Right cardiac atrium (tissue), 5 donors: ENCODE results near the gene MEN1. TPM values are rescaled to one million over a fixed set of nuclear protein-coding genes. Genes with fewer than 3 reads are reported as not detected.
A peak's percentile ranks its signal among the peaks of the same experiment; 100 is the strongest.

Experiments used
- ATAC-seq, 2 donors: fragments of 200-7000 bp; cut with Tn5 transposase; one replicate each; pipeline versions ENCODE4 v1.8.0 to v1.9.1; 2020; ENCODE audit warnings: moderate library complexity in 2 of 2, mild to moderate bottlenecking in 1 of 2
- DNase-seq, 3 donors: peaks; one replicate each; pipeline ENCODE4 v3.0.0-alpha.2; 2020
- H3K27ac ChIP-seq: one replicate; pipeline ENCODE4 v1.5.1; 2013; ENCODE audit warnings: mild to moderate bottlenecking, low read length, control low read depth, moderate library complexity
- H3K27me3 ChIP-seq: one replicate; pipeline ENCODE4 v1.6.1; 2013; ENCODE audit not compliant: control insufficient read depth, insufficient read depth
- H3K4me1 ChIP-seq: one replicate; pipeline ENCODE4 v1.6.1; 2013; ENCODE audit warnings: low read length; ENCODE audit not compliant: control insufficient read depth, insufficient read depth
- H3K4me3 ChIP-seq: one replicate; pipeline ENCODE4 v1.5.1; 2013; ENCODE audit warnings: low read length, control low read depth
- H3K9me3 ChIP-seq: one replicate; pipeline ENCODE4 v1.6.1; 2013; ENCODE audit warnings: low read length; ENCODE audit not compliant: control insufficient read depth
- WGBS: extraction: QIAGEN DNeasy Blood & Tissue Kit; methylation state at CpG from one replicate; pipeline ENCODE4 v1.1.7; 2013; 5-methylcytosine and 5-hydroxymethylcytosine counted together
- intact Hi-C, 4 donors: fragments of 100-400 bp; cut with DNase I; formaldehyde crosslinking; loops; one replicate each; pipeline versions ENCODE4 v1.11.0 to v1.14.0; 2022 to 2023
- polyA plus RNA-seq: library from polyadenylated mRNA; stranded (reverse); fragments of 200-250 nt; gene quantifications from one replicate; pipeline ENCODE4 v1.2.3, GENCODE V29; 2013
- total RNA-seq, 4 donors: library from RNA; stranded (reverse); fragmentation: NEBNext Ultra II Directional; extraction: Animal tissue kit (Norgen Biotek cat#: 25700); gene quantifications; one replicate each; pipeline ENCODE4 v1.2.1, GENCODE V29; 2021
- donor health status: healthy with polysubstance abuse.
- donor health status: DM: no; HTN: yes; CAD: no.
- donor health status: DM: no; HTN: no; CAD: no.
- donor health status: DM: no; HTN: yes; CAD: no; lungs with severe emphysema.
- donor health status: DM: yes; HTN: yes; CAD: no.

MEN1 gene
- total and polyA plus RNA-seq, 5 donors: 9.6 to 11.7 (median 10.1) TPM

DNA sequence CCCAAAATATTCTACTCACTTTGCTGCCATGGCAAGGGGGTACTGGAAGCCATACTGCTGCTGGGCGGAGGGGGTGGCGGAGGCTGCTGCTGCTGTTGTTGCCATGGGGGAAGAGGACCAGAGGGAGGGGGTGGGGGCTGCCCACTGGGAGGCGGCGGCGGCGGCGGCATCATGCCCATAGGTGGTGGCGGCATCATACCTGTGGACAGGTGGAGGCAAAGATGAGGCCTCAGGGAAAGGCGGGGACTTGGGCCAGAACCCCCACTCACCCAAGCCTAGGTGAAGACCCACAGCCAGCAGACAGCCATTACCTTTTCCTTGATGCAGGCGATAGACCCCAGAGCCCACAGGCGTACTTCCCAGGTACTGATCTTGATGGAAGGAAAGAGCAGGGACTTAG lies 43.5 kb downstream of the MEN1 start:
- 95% methylated on average over 11 of the region's 11 CpGs for WGBS
- DNase-seq: peak; percentile 17 to 58 (median 45)
- Histone ChIP-seq H3K9me3 (no peaks in the 10 kb centered on the region), H3K4me1 (peaks cover 8% of the 10 kb centered on the region), H3K27me3 (no peaks in the 10 kb centered on the region), H3K27ac (no peak overlapping the region), H3K4me3 (no peak overlapping the region)
- intact Hi-C loops: no loop called here
- no peak for ATAC-seq

DNA sequence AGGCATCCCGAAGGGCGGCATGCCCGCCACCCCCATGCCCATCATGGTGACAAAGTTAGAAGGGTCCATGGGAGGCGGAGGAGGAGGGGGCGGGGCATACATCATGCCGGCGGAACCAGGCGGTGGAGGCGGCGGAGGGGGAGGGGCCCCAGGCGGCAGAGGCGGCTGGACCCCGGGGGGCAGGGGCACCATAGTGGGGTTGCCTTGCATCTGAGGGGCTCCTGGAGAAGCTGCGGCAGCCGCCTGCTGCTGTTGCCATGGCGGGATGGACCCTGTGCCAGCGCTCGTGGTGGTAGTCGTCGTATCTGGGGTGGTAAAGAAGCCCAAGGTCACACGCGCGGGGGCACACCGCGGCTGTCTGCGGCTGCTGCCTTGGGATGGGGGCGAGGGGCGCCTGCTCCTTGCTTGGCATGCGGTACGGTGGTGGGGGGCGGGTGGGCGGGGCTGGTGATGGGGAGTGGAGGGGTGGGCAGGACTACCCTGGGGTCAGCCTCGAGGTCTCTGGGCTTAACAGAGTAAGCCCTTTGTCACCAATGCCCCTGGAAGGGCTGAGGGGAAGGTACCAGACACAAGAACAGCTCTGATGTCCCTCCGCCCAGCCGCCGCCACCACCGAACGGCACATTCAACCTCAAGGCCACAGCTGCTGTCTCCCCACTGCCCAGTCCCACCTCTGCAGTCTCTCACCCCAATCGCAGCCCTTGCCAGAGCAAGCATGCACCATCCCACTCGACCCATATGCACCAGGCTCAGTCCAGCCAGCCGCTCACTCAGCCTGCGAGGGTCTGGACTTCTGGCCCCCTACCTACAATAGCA lies 44.3 kb downstream of the MEN1 start:
- intact Hi-C loops: no loop called here
- Histone ChIP-seq H3K27me3 (no peaks in the 10 kb centered on the region), H3K4me1 (peaks cover 8% of the 10 kb centered on the region), H3K4me3 (no peak overlapping the region), H3K27ac (no peak overlapping the region), H3K9me3 (no peaks in the 10 kb centered on the region)
- WGBS: 87% methylated on average over 42 of the region's 42 CpGs
- ATAC-seq: no peak
- peak; percentile 21 to 69 (median 55) for DNase-seq

- ATAC-seq (no peak), DNase-seq (peak; percentile 19 to 64 (median 57))
- intact Hi-C loops: no loop called here
- H3K27ac ChIP-seq: no peak overlapping the region
- H3K4me3 ChIP-seq: no peak overlapping the region
- no peaks in the 10 kb centered on the region for H3K27me3 ChIP-seq
- no peaks in the 10 kb centered on the region for H3K9me3 ChIP-seq
- 84% methylated on average over 30 of the region's 30 CpGs for WGBS
- peaks cover 11% of the 10 kb centered on the region for H3K4me1 ChIP-seq
Measured at GRCh38 chr11:64765291-64765850, 45.0 kb downstream of the MEN1 start.

DNA sequence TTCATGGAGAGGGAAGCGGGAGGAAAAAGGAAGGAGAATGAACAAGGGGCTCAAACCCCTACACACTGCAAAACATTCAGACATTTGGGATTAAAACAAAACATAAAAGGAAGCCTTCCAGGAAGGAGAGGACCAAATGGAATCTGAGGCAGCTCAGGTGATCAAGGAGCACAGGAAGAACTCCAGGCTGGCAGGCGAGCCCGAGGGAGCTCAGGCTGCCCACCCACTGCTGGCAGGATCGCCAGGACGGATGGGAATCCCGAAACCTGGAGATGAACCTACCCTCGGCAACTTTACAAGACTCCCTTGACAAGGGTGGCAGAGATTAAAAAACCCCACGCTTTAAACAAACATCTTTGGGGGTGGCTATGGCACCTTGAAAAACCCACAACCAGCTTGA lies 45.6 kb downstream of the MEN1 start:
- intact Hi-C loops: no loop called here
- DNase-seq: peak in 1 of 3 donors; percentile 38

DNA sequence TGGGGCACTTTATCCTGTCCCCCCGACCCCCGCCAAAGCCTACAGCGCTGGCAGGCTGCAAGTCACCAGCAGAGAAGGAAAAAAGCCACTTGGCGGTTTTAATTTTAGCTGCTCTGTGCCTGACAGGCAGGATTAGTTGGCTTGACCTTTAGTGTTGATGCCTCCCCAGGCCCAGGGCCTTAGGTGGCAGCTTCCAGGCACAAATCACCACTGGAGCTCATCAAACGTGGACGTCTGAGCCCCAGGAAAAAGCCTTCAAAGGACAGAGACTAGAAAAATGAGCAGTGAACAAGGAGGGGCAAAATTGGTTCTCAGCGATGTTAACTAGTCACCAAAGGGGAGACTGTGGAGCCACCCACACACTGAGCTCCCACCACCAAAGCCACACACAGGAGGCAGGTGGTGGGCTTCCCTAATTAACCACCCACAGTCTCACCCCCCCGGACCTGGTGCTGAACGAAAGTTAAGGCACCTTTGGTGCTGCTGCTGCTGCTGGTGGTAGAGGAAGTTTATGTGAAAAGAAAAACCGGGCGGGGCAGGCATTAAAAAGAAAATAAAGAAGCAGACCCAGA lies 46.2 kb downstream of the MEN1 start:
- intact Hi-C loops: no loop called here
- Histone ChIP-seq H3K4me3 (no peak overlapping the region), H3K4me1 (peaks cover 16% of the 10 kb centered on the region), H3K9me3 (no peaks in the 10 kb centered on the region), H3K27ac (peak overlapping the region; percentile 74), H3K27me3 (no peaks in the 10 kb centered on the region)
- peak in 1 of 3 donors; percentile 33 for DNase-seq
- 51% methylated on average over 11 of the region's 11 CpGs for WGBS
- no peak for ATAC-seq

More for the DNA sequence above, 45.6 kb downstream of the MEN1 start:
- no peaks in the 10 kb centered on the region for H3K9me3 ChIP-seq
- 84% methylated on average over 8 of the region's 8 CpGs for WGBS
- no peak for ATAC-seq
- H3K27me3 ChIP-seq: no peaks in the 10 kb centered on the region
- no peak overlapping the region for H3K4me3 ChIP-seq
- no peak overlapping the region for H3K27ac ChIP-seq
- peaks cover 16% of the 10 kb centered on the region for H3K4me1 ChIP-seq

- Histone ChIP-seq H3K4me1 (peaks cover 16% of the 10 kb centered on the region), H3K4me3 (no peak overlapping the region), H3K27ac (peak overlapping the region; percentile 74), H3K9me3 (no peaks in the 10 kb centered on the region), H3K27me3 (no peaks in the 10 kb centered on the region)
- intact Hi-C loops: no loop called here
- ATAC-seq (no peak), DNase-seq (peak; percentile 27 to 71 (median 59))
- WGBS: 43% methylated on average over 6 of the region's 6 CpGs
Measured at GRCh38 chr11:64763526-64764039, 46.8 kb downstream of the MEN1 start.

GRCh38 chr11:64762674-64763525 lies 47.5 kb downstream of the MEN1 start:
- no peak overlapping the region for H3K4me3 ChIP-seq
- H3K27ac ChIP-seq: peak overlapping the region; percentile 74
- ATAC-seq: peak in 1 of 2 donors; percentile 2
- peaks cover 16% of the 10 kb centered on the region for H3K4me1 ChIP-seq
- no peaks in the 10 kb centered on the region for H3K27me3 ChIP-seq
- peak; percentile 43 to 52 (median 52) for DNase-seq
- intact Hi-C loops: no loop called here
- WGBS: 48% methylated on average over 13 of the region's 13 CpGs
- H3K9me3 ChIP-seq: no peaks in the 10 kb centered on the region

GRCh38 chr11:64762277-64762673 lies 48.1 kb downstream of the MEN1 start:
- Histone ChIP-seq H3K9me3 (no peaks in the 10 kb centered on the region), H3K27ac (peak overlapping the region; percentile 24), H3K4me3 (no peak overlapping the region), H3K27me3 (no peaks in the 10 kb centered on the region), H3K4me1 (peaks cover 16% of the 10 kb centered on the region)
- ATAC-seq: no peak
- DNase-seq: peak in 1 of 3 donors; percentile 31
- WGBS: 60% methylated on average over 5 of the region's 5 CpGs
- intact Hi-C loops: no loop called here

GRCh38 chr11:64760759-64761420 lies 49.5 kb downstream of the MEN1 start:
- H3K4me1 ChIP-seq: peaks cover 16% of the 10 kb centered on the region
- DNase-seq (peak in 1 of 3 donors; percentile 20), ATAC-seq (no peak)
- intact Hi-C loops: no loop called here
- no peak overlapping the region for H3K4me3 ChIP-seq
- H3K27me3 ChIP-seq: no peaks in the 10 kb centered on the region
- H3K9me3 ChIP-seq: no peaks in the 10 kb centered on the region
- peak overlapping the region; percentile 49 for H3K27ac ChIP-seq
- WGBS: 64% methylated on average over 7 of the region's 7 CpGs
